HG03066 (cell line): ENCODE data around the gene OR6B3.
"Not testable (repeated sequence)": the region's sequence is repeated elsewhere in the genome, so short reads cannot be mapped to it uniquely, and the experiment has no call there.

Experiments
- ATAC-seq: cut with Tn5 transposase; IDR thresholded peaks from one replicate; pipeline ENCODE4 v1.9.1; 2021; ENCODE audit warnings: low read depth; ENCODE audit not compliant: unreplicated experiment

Gene OR6B3

DNA sequence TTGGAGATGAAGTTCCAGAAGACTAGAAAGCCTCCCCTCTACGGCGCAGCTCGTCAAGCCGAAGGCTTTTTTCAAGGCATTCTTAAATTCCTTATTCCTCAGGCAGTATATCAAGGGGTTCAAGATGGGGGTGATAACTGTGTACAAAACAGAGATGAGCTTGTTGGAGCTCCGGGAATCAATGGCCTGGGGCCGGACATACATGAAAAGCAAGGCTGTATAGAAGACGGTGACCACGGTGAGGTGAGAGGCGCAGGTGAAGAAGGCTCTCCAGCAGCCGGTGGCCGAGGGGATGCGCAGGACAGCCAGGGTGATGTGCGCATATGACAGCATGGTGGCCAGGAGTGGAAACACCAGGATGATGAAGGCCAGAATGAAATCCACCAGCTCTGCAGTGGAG is 8.2 kb downstream of the OR6B3 start:
- ATAC-seq, result no peak

DNA sequence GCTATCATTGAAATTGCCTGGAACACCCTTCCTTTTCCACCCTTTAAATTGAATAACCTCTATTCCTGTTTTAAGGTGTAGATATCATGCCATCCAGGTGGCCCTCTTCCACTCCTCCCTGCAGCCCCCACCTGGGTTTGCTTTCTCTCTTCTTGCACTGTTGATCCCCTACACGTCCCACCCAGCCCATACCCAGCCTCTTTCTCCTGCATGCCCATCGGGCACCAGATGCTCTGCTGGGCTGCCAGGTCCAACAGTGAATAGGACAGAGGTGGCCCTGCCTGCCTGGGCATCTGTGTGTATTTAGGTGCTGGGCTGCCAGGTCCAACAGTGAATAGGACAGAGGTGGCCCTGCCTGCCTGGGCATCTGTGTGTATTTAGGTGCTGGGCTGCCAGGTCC is 9.2 kb downstream of the OR6B3 start:
- not testable (repeated sequence) for ATAC-seq

DNA sequence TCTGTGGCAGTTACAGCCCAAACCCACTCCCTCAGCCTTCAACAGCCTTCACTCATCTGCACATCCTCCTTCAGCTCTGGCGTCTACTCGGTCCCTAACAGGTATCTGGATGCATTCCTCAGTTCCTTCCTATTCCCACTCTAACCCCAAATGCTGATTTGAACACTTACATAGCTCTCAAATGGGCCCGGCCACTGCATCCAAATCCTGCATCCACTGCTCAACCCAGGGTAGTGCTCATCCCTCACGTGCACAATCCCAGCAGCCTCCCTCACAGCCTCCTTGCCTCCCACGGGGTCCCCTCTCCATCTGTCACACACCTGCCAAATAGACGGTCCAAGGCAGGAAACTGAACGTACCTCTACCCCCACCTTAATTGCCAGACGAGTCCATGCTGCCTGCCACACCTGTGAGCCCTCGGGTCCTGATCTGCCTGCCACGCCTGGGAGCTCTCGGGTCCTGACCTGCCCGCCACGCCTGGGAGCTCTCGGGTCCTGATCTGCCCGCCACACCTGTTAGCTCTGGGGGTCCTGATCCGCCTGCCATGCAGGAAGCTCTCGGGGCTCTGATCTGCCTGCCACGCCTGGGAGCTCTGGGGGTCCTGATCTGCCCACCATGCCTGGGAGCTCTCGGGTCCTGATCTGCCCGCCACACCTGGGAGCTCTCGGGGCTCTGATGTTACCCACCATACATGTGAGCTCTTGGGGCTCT is 9.9 kb downstream of the OR6B3 start:
- no peak for ATAC-seq

- no peak for ATAC-seq
Measured at GRCh38 chr2:240042740-240043139, 10.6 kb downstream of the OR6B3 start.

DNA sequence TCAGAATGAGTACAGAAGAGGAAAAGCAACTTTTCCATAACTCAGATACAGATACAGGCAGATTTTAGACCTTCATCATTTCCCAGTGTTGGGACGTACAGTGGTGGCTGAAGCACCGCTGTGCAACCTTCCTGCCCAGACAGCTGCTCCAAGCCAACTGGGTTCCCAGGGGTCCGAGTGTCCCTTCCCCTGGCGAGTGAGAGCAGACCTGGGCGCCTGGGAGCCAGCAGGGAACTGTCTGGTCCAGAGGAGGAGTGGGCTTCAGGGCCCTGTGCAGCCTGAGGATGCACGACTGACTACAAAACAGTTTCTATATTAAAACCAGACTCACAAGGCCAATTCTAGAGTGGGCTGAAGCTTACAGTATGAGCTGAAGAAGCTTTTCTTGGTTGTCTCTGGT is 12.0 kb downstream of the OR6B3 start:
- no peak for ATAC-seq

- ATAC-seq, result no peak
Measured at GRCh38 chr2:240037358-240037757, 16.0 kb downstream of the OR6B3 start.

GRCh38 chr2:240033330-240033678 is 20.0 kb downstream of the OR6B3 start:
- no peak for ATAC-seq

DNA sequence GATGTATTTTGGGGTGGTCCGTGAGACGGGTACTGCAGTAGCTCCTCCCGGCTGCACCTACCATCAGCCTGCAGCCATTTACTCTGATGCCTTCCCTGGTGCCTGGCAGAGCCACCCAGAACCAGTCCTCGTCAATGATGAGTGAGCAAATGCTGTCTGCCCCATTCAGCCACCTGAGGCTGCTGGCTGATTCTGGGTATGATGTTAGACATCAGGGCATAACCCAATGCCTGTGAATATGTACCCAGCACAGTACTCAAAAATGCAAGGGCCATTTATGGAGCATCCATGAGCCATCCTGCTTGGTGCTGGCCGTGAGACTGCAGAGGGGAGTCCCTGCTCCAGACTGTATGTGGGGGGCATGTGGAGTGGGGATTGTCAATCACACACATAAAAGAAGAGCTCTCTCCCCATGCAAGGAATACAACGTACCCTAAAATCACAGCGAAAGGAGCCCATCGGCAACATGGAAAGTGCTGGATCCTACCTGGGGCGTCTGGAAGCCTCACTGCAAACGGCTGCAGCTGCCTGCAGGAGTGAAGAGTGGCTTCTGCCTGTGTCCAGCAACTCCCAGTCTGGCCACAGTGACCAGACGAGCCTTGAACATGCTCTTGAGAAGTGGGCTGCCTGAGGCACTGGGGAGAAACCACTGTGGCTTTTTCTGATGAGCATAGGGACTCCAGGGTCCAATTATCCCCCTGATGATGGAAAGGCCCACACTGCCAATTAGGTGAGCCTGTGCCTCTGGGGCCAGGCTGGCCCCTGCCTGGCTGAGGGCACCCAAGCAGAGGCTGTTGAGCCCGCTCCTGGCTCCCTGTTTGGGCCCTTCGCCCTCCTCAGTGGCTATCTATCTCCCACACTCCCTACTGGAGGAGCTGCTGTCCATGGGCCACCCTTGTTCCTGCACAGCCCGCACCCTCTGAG is 20.7 kb downstream of the OR6B3 start:
- ATAC-seq, result no peak

DNA sequence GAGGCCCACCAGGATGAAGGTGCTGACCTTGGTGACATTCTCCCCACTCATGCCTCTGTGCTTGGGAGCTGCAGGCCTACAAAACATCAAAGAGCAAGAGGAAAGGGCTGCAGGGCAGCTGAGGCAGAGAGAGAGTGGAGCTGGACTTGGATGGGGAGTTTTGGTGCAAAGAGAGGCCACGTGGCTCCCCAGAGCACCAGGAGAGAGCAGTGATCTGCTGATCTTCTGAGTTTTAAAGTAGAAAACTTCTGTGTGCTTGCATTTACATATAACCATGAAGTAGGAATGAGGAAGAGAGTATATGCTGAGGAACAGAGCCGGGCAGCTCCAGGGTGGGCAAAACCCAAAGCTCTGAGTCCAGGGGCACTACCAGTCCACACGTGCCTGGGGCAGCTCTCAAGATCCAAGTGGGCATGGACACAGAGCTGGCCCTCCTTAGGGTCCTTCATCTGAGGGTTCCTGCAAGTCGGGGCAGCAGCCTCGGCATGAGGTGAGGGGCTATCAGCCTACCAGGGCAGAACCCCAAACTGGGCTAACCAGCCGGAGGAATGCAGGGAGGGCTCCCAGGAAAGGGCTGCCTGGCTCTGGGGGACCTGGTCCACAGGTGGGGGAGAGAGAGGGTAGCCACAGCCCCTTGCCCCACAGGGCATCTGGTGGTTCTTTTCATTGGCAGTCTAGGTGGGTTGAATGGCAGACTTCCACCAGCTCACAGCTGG is 22.8 kb downstream of the OR6B3 start, which contains the start of gene OR6B2:
OR6B2 (minus strand) TSS at position 51 of the 716 bp plus-strand sequence; CDS start at position 51, 0 bp downstream.
- no peak for ATAC-seq

GRCh38 chr2:240024766-240025165 is 28.6 kb downstream of the OR6B3 start:
- ATAC-seq, result peak; percentile 16

DNA sequence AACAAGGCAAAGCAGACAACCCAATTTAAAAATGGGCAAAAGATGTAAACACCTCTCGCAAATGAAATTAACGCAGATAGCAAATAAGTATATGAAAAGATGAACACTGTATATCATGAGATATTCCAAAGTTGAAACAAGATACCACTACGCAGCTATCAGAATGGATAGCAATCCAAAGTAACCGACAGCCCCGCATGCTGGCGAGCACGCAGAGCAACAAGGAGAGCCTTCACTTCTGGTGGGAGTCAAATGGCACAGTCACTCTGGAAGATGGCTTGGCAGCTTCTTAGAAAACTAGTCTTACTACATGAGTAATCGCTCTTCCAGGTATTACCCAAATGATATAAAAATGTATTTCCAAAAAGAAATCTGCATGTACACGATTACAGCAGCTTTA is 29.5 kb downstream of the OR6B3 start:
- no peak for ATAC-seq

DNA sequence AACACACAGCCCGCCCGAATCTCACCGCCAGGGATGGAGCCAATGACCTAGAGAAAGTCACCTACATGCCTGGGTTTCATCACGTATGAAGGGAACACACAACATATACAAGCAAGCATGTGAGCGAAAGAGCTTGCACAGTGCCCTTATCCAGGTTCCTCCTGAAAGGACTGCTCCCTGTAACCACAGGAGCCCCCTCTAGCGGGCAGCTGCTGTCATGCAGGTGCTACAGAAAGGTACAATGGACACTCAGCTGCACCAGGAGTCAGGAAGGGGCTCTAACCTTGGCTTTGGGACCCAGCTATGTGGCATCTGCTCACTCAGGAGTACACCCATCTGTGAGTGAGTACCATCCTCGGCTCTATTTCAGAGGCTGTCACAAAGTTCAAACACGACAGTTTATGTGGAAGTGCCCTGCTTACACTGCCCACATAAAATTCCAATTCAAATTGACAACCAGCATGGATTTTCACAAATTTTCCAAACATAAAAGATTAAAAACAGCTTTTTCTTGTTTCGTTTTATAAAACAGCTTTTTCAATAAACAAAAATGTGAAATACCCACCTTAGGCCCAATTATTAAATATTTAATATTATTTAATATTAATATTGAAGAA is 31.7 kb downstream of the OR6B3 start:
- ATAC-seq, result no peak

DNA sequence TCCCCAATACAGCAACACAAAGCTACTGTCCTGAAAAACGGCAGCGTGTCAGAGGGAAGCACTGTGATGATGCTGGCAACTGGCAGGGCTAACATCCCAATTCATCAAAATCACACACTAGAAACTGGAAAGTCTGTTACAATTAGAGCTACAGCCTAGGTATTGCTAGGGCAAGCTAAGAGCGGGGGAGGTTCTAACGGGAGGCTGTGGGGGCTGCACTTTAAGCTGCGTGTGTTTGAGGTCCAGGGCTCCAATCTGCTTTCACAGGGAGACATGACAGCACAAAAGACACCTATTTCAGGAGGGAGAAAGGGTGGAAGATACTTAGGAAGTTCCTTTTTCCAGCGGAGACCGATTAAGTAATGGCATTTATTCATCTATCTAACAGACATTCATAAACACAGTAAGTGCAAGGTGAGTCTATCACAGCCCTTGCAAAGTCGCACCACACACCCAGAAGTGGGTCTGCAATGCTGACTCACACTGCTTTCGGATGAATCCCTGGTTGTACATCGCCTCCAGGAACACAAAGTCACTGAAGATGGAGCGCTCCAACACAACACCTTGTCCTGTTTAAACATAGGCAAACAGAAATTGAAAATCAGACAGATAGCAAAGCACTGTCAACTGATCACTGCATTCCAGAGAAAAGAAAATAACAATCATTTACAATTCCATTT is 35.1 kb downstream of the OR6B3 start:
- ATAC-seq, result no peak

- ATAC-seq, result no peak
Measured at GRCh38 chr2:240014327-240014726, 39.0 kb downstream of the OR6B3 start.

DNA sequence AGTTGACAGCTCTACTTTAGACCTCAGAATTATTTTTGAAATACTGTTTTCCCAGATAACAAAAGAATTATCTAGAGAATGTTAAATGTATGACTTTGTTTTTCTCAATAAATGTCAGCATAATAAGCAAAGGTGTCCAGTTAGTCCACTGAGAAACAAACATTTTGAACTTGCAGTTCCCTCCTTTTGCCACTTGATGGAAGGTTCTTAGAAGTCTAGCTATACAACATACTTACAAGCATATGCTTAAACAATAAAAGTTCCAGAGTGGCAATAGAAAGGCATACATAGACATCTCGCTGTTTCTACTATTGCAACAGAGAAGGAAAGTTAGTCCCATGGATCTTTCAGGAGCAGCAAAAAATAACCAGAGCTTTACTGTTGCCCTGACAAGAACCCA is 40.0 kb downstream of the OR6B3 start:
- ATAC-seq, result no peak

DNA sequence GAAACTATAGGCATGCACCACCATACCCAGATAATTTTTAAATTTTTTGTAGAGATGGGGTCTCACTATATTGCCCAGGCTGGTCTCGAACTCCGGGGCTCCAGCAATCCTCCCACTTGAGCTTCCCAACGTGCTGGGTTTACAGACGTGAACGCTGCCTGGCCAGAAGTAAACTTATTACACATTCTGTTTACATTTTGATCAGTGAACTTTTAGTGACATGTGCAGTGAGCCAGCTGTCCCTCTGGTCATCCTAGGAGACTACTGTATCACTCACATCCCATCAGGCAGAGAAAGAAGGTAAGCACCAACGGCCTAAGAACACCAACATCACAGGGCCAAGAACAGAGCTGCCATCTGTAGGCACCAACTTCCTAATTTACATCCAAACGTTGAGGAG is 50.3 kb downstream of the OR6B3 start:
- no peak for ATAC-seq

GRCh38 chr2:240000671-240001070 is 52.6 kb downstream of the OR6B3 start:
- no peak for ATAC-seq

GRCh38 chr2:239997686-239998409 is 55.5 kb downstream of the OR6B3 start:
- ATAC-seq, result no peak
